ENCODE results near the gene ARF1.

Gene ARF1

GRCh38 chr1:228071839-228072657, 10.5 kb upstream of the ARF1 start:
- no peak for DNase-seq (ENCODE audit: low read depth)

GRCh38 chr1:228072658-228073043, 9.9 kb upstream of the ARF1 start:
- DNase-seq (ENCODE audit: low read depth) = no peak

GRCh38 chr1:228073061-228073856, 9.2 kb upstream of the ARF1 start:
- no peak for DNase-seq (ENCODE audit: low read depth)

- no peak for DNase-seq (ENCODE audit: low read depth)
These were observed 8.5 kb upstream of the ARF1 start for GRCh38 chr1:228073857-228074545.

- DNase-seq (ENCODE audit: low read depth) = no peak
These were observed 7.4 kb upstream of the ARF1 start for GRCh38 chr1:228074954-228075730.

GRCh38 chr1:228075801-228076271, 6.7 kb upstream of the ARF1 start:
- no peak for DNase-seq (ENCODE audit: low read depth)

GRCh38 chr1:228076796-228077430, 5.6 kb upstream of the ARF1 start:
- no peak for DNase-seq (ENCODE audit: low read depth)

- no peak for DNase-seq (ENCODE audit: low read depth)
These were observed 4.8 kb upstream of the ARF1 start for GRCh38 chr1:228077565-228078330.

- no peak for DNase-seq (ENCODE audit: low read depth)
These were observed 3.5 kb upstream of the ARF1 start for GRCh38 chr1:228079013-228079412.

GRCh38 chr1:228079601-228080263, 2.8 kb upstream of the ARF1 start:
- no peak for DNase-seq (ENCODE audit: low read depth)

- no peak for DNase-seq (ENCODE audit: low read depth)
These were observed 1.4 kb upstream of the ARF1 start for GRCh38 chr1:228081144-228081543.

- DNase-seq (ENCODE audit: low read depth) = no peak
These were observed 812 bp upstream of the ARF1 start for GRCh38 chr1:228081578-228082213.

GRCh38 chr1:228082918-228083870, 686 bp downstream of the ARF1 start:
- no peak for DNase-seq (ENCODE audit: low read depth)

GRCh38 chr1:228083871-228084278, 1.4 kb downstream of the ARF1 start:
- DNase-seq (ENCODE audit: low read depth) = no peak

GRCh38 chr1:228084325-228084724, 1.8 kb downstream of the ARF1 start:
- DNase-seq (ENCODE audit: low read depth) = no peak

- no peak for DNase-seq (ENCODE audit: low read depth)
These were observed 2.3 kb downstream of the ARF1 start for GRCh38 chr1:228084797-228085196.

- DNase-seq (ENCODE audit: low read depth) = no peak
These were observed 2.9 kb downstream of the ARF1 start for GRCh38 chr1:228085287-228085951.

Data from T follicular helper cell (primary cell).